K562 treated with DMSO at 1 percent for 4 hours (cell line): ENCODE measurements around the gene PCDHGA10. TPM values are rescaled to one million over a fixed set of nuclear protein-coding genes. Genes with fewer than 3 reads are reported as not detected.

Experiments
- total RNA-seq: library from RNA; unstranded; fragments of 300-600 nt; gene quantifications from 2 replicates; pipeline ENCODE4 v1.2.3, GENCODE V29; 2022; ENCODE audit not compliant: insufficient read depth

PCDHGA10 gene
- total RNA-seq: not detected in 2 replicates

GRCh38 chr5:141412854-141413539 is at the start of gene PCDHGA10:
TSS of gene PCDHGA10 (plus strand) at chr5:141412987. CDS start at chr5:141413176, 189 bp downstream.

GRCh38 chr5:141363952-141364660 is 48.7 kb upstream of the PCDHGA10 start, which contains the start of gene PCDHGA5:
TSS of gene PCDHGA5 (plus strand) at chr5:141364162. CDS start at chr5:141364331, 169 bp downstream.

GRCh38 chr5:141369994-141370848 is 42.6 kb upstream of the PCDHGA10 start, which contains the start of gene PCDHGB3:
TSS of gene PCDHGB3 (plus strand) at chr5:141370242. CDS start at chr5:141370395, 153 bp downstream.

GRCh38 chr5:141373673-141374317 is 39.0 kb upstream of the PCDHGA10 start, which contains the start of gene PCDHGA6:
TSS of gene PCDHGA6 (plus strand) at chr5:141373891. CDS start at chr5:141374084, 193 bp downstream.

GRCh38 chr5:141382469-141383294 is 30.1 kb upstream of the PCDHGA10 start, which contains the start of gene PCDHGA7:
TSS of gene PCDHGA7 (plus strand) at chr5:141382742. CDS start at chr5:141382900, 158 bp downstream.

GRCh38 chr5:141387557-141388311 is 25.1 kb upstream of the PCDHGA10 start, which contains the start of gene PCDHGB4:
TSS of gene PCDHGB4 (plus strand) at chr5:141387698. CDS start at chr5:141387885, 187 bp downstream.

GRCh38 chr5:141392429-141393198 is 20.2 kb upstream of the PCDHGA10 start, which contains the start of gene PCDHGA8:
TSS of gene PCDHGA8 (plus strand) at chr5:141392633. CDS start at chr5:141392814, 181 bp downstream.

GRCh38 chr5:141397756-141398551 is 14.8 kb upstream of the PCDHGA10 start, which contains the start of gene PCDHGB5:
TSS of gene PCDHGB5 (plus strand) at chr5:141397947. CDS start at chr5:141398128, 181 bp downstream.

GRCh38 chr5:141402553-141403243 is 10.1 kb upstream of the PCDHGA10 start, which contains the start of gene PCDHGA9:
TSS of gene PCDHGA9 (plus strand) at chr5:141402778. CDS start at chr5:141402953, 175 bp downstream.

GRCh38 chr5:141407790-141408505 is 4.8 kb upstream of the PCDHGA10 start, which contains the start of gene PCDHGB6:
TSS of gene PCDHGB6 (plus strand) at chr5:141408021. CDS start at chr5:141408203, 182 bp downstream.

GRCh38 chr5:141417494-141418172 is 4.8 kb downstream of the PCDHGA10 start, which contains the start of gene PCDHGB7:
TSS of gene PCDHGB7 (plus strand) at chr5:141417677. CDS start at chr5:141417860, 183 bp downstream.

GRCh38 chr5:141420855-141421488 is 8.2 kb downstream of the PCDHGA10 start, which contains the start of gene PCDHGA11:
TSS of gene PCDHGA11 (plus strand) at chr5:141421051. CDS start at chr5:141421228, 177 bp downstream.

GRCh38 chr5:141430332-141431113 is 17.7 kb downstream of the PCDHGA10 start, which contains the start of gene PCDHGA12:
TSS of gene PCDHGA12 (plus strand) at chr5:141430507. CDS start at chr5:141430760, 253 bp downstream.

